ENCODE measurements around the gene ZSCAN22. TPM values are rescaled to one million over a fixed set of nuclear protein-coding genes. Genes with fewer than 3 reads are reported as not detected.

ZSCAN22 gene
- total and polyA plus RNA-seq, 8 donors: 0.45 to 5.2 (median 1.3) TPM; not detected in 1

DNA sequence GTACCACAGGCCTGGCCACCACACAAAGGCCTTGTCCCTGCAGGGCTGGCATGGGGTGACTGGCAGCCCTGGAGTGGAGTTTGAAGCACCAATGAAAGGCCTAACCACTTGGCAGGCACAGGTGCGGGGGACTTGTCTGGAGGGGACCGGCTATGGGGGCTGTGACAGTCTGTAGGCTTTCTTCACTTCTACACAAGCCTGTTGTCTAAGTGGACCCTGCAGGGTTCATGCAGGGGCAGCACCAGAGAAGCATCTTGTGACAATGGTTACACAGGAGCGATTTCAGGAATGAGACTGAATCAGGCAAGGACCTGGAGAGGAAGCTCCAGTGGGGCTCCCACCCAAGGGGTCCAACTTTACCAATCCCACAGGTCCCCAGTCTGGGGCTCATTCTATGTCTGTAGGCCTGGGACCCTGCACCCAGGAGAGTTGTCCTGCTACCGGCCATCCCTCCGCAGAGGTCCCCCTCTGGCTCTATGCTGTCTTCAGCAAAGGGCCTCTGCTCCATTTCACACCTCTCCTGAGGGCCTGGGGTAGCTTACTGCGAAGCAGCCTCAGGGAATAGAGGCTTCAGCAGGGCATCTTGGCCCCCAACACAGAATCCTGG is 56.3 kb downstream of the ZSCAN22 start:
- DNase-seq: peak in 1 of 2 donors; percentile 4

DNA sequence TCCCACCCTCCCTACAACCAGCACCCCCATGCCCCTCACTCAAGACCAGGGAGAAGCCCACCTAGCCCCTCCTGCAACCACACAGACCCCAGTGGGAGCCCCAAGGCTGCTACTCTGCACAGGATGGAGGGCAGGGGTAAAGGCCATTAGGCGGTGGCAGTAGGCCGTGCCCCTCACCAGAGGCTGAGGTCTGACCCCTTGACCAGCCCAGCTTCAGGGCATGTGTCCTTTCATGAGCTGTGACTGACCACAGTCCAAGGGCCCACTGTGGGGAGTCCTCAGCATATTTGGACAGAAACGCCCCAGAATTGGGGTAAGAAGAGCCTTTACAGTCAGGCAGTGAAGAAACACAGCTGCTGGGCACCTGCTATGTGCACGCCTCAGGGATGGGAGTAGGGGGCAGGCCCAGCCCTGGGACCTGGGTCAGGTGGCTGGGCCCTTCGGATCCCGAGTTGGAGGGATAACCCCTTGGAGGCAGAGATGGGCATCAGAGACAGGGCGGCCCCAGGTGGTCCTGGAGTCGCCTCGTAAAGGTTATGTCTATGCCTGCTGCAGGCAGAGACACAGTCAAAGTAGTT is 58.6 kb downstream of the ZSCAN22 start:
- Histone ChIP-seq H3K27me3 (no peaks in the 10 kb centered on the region), H3K27ac (peak overlapping the region; percentile 93 to 98 (median 97)), H3K9me3 (no peaks in the 10 kb centered on the region), H3K36me3 (peaks cover 11 to 25% (median 24%) of the 10 kb centered on the region in 4 donors), H3K4me1 (peaks cover 31 to 62% (median 57%) of the 10 kb centered on the region in 4 donors), H3K4me3 (peak overlapping the region in 3 of 4 donors; percentile 82 to 98 (median 92))
- no peak for TF ChIP-seq POLR2A (IDR thresholded peaks at IDR 0.05)
- no peak for TF ChIP-seq POLR2AphosphoS5 (IDR thresholded peaks at IDR 0.05)
- TF ChIP-seq, protein P1, sequence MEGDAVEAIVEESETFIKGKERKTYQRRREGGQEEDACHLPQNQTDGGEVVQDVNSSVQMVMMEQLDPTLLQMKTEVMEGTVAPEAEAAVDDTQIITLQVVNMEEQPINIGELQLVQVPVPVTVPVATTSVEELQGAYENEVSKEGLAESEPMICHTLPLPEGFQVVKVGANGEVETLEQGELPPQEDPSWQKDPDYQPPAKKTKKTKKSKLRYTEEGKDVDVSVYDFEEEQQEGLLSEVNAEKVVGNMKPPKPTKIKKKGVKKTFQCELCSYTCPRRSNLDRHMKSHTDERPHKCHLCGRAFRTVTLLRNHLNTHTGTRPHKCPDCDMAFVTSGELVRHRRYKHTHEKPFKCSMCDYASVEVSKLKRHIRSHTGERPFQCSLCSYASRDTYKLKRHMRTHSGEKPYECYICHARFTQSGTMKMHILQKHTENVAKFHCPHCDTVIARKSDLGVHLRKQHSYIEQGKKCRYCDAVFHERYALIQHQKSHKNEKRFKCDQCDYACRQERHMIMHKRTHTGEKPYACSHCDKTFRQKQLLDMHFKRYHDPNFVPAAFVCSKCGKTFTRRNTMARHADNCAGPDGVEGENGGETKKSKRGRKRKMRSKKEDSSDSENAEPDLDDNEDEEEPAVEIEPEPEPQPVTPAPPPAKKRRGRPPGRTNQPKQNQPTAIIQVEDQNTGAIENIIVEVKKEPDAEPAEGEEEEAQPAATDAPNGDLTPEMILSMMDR (IDR thresholded peaks at IDR 0.05): no peak
- intact Hi-C loops (cut with DNase I; ENCODE audit: low total_unique reads): no loop called here
- 75 to 81% (median 79%) methylated on average over 9 of the region's 9 CpGs for WGBS, 5 donors
- DNase-seq: no peak

More for the DNA sequence above, 56.3 kb downstream of the ZSCAN22 start:
- no peak overlapping the region for H3K4me3 ChIP-seq
- H3K36me3 ChIP-seq: peaks cover 0 to 2% (median 1%) of the 10 kb centered on the region in 4 donors
- TF ChIP-seq, protein P1 (IDR thresholded peaks at IDR 0.05): no peak
- TF ChIP-seq EP300 (IDR thresholded peaks at IDR 0.05) (no peak), POLR2AphosphoS5 (IDR thresholded peaks at IDR 0.05) (no peak), POLR2A (IDR thresholded peaks at IDR 0.05) (no peak)
- WGBS, 5 donors: 93 to 97% (median 94%) methylated on average over 4 to 6 of the region's 6 CpGs
- intact Hi-C loops (cut with DNase I; ENCODE audit: low total_unique reads): no loop called here
- H3K9me3 ChIP-seq: no peaks in the 10 kb centered on the region
- peaks cover 37 to 53% (median 51%) of the 10 kb centered on the region in 4 donors for H3K4me1 ChIP-seq
- no peaks in the 10 kb centered on the region for H3K27me3 ChIP-seq
- no peak overlapping the region for H3K27ac ChIP-seq

DNA sequence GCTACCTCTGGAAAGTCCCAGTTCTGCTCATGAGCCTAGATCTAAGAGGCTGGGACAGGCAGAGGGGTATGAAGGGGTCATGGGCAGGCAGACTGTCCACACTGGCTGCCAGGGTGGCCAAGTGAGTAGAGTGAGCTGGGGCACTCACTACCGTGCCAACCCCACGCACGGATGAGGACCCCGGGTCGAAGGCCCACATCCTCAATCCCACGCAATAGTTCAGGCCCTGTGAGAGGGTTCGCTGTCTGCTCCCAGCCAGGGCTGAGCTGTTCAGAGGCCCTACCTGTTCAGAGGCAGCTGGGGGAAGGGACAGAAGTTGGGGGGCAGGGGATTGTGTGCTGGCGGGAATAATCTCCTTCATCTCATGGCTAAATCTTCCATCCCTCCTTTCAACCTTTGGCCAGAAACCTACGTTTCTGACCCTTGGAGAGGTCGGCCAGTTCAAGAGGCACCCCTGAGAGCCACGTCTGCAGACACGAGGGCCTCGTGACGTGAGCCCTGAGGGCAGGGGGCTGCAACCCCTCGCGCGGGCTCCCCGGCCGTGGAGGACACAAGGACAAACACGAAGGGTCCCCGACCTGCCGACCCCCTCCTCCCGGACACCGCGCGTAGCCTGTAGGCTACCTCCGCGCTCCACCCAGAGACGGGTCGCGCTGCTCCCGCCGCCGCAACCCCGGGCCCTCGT is 59.2 kb downstream of the ZSCAN22 start:
- DNase-seq: peak in 1 of 2 donors; percentile 44

More for the DNA sequence above, 59.2 kb downstream of the ZSCAN22 start:
- H3K27ac ChIP-seq: peak overlapping the region; percentile 93 to 98 (median 97)
- no peaks in the 10 kb centered on the region for H3K9me3 ChIP-seq
- H3K4me1 ChIP-seq: peaks cover 31 to 68% (median 59%) of the 10 kb centered on the region in 4 donors
- no peaks in the 10 kb centered on the region for H3K27me3 ChIP-seq
- H3K36me3 ChIP-seq: peaks cover 14 to 31% (median 30%) of the 10 kb centered on the region in 4 donors
- intact Hi-C loops (cut with DNase I; ENCODE audit: low total_unique reads): no loop called here
- peak overlapping the region; percentile 56 to 98 (median 87) for H3K4me3 ChIP-seq
- WGBS, 5 donors: 5 to 22% (median 7%) methylated on average over 13 to 36 of the region's 36 CpGs
- TF ChIP-seq POLR2A (IDR thresholded peaks at IDR 0.05) (no peak), POLR2AphosphoS5 (IDR thresholded peaks at IDR 0.05) (no peak), EP300 (IDR thresholded peaks at IDR 0.05) (no peak)
- TF ChIP-seq, protein P1 (IDR thresholded peaks at IDR 0.05): no peak
